ENCODE data around the gene ARGLU1.

ARGLU1 gene

GRCh38 chr13:106540613-106541012 lies 27.3 kb downstream of the ARGLU1 start:
- DNase-seq, result no peak

GRCh38 chr13:106537521-106537920 lies 30.4 kb downstream of the ARGLU1 start:
- no peak for DNase-seq

GRCh38 chr13:106536244-106537034 lies 31.5 kb downstream of the ARGLU1 start:
- no peak for DNase-seq

- DNase-seq, result no peak
Observed at GRCh38 chr13:106535552-106536243, 32.2 kb downstream of the ARGLU1 start, which contains the start of gene EFNB2. Gene EFNB2, minus strand, starts transcription at chr13:106535662. Its CDS starts 698 bp downstream, at chr13:106534964.

GRCh38 chr13:106534639-106535551 lies 33.0 kb downstream of the ARGLU1 start:
- DNase-seq, result no peak

GRCh38 chr13:106533943-106534638 lies 33.8 kb downstream of the ARGLU1 start:
- DNase-seq, result peak; percentile 16

GRCh38 chr13:106533101-106533942 lies 34.6 kb downstream of the ARGLU1 start:
- DNase-seq, result no peak

GRCh38 chr13:106532111-106532929 lies 35.6 kb downstream of the ARGLU1 start:
- no peak for DNase-seq

- DNase-seq, result no peak
Observed at GRCh38 chr13:106530980-106531481, 36.9 kb downstream of the ARGLU1 start.

GRCh38 chr13:106530171-106530851 lies 37.6 kb downstream of the ARGLU1 start:
- no peak for DNase-seq

- DNase-seq, result no peak
Observed at GRCh38 chr13:106529415-106530170, 38.3 kb downstream of the ARGLU1 start.

- no peak for DNase-seq
Observed at GRCh38 chr13:106528718-106529414, 39.1 kb downstream of the ARGLU1 start.

GRCh38 chr13:106527826-106528225 lies 40.1 kb downstream of the ARGLU1 start:
- no peak for DNase-seq

GRCh38 chr13:106527445-106527801 lies 40.5 kb downstream of the ARGLU1 start:
- no peak for DNase-seq

GRCh38 chr13:106526738-106527444 lies 41.0 kb downstream of the ARGLU1 start:
- DNase-seq, result no peak

- no peak for DNase-seq
Observed at GRCh38 chr13:106525865-106526264, 42.1 kb downstream of the ARGLU1 start.

- no peak for DNase-seq
Observed at GRCh38 chr13:106524108-106524507, 43.8 kb downstream of the ARGLU1 start.

GRCh38 chr13:106523576-106523975 lies 44.4 kb downstream of the ARGLU1 start:
- no peak for DNase-seq

Data from NCI-H524 treated with DMSO at 0.1 percent for 48 hours (cell line).